Measurements from ENCODE around the gene MAT2B. TPM values are rescaled to one million over a fixed set of nuclear protein-coding genes. Genes with fewer than 3 reads are reported as not detected.

The MAT2B gene
- total RNA-seq, 1 donor from 2014 or later = 79.1 TPM

DNA sequence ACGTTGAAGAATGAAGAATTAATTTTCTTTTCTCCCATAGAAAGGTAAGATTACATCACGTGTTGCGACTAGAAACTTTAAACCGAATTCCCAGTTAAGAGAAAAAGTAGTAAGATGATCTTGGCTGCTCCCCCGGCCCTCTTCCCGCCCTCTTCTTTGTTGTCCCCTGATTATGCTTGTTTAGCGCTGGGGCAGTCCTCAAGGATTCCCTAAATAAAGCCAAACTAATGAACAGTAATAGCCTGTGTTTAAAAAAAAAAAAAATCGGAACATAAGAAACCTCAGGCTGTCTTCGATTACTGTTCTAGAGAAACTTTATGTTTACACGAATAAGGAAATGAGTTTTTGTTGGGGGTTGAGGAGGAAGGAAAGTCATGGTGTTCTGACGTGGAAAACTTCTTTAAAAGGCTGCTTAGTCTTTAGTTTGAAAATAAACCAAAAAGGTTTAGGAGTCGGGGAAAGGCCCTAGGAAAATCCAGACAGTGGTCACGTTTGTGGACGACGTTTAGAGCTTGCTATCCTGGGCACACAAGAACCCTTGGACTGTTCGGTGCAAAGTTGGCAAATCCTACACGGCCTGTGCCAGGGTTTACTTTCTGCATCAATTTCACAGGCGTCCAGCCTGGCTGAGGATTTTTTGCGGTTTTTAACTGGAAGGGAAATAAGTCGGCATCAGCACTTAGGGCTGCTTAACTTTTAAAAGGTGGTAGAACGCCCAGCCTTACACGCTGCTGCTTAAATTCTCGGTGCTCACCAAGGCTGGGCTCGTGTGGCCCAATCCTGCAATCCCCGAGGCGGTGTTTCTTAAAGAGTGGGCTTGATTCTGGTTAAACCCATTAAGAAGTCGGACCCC, 1.1 kb upstream of the MAT2B start:
- Mint-ChIP-seq H3K27ac (ENCODE audit: unreplicated experiment) (peak overlapping the region; percentile 100), H3K4me1 (peaks cover 51% of the 10 kb centered on the region), H3K36me3 (ENCODE audit: low read depth) (peaks cover 3% of the 10 kb centered on the region), H3K27me3 (ENCODE audit: low read depth) (peaks cover 4% of the 10 kb centered on the region), H3K9me3 (no peaks in the 10 kb centered on the region), H3K4me3 (peak overlapping the region; percentile 100)
- TF ChIP-seq, protein P1, sequence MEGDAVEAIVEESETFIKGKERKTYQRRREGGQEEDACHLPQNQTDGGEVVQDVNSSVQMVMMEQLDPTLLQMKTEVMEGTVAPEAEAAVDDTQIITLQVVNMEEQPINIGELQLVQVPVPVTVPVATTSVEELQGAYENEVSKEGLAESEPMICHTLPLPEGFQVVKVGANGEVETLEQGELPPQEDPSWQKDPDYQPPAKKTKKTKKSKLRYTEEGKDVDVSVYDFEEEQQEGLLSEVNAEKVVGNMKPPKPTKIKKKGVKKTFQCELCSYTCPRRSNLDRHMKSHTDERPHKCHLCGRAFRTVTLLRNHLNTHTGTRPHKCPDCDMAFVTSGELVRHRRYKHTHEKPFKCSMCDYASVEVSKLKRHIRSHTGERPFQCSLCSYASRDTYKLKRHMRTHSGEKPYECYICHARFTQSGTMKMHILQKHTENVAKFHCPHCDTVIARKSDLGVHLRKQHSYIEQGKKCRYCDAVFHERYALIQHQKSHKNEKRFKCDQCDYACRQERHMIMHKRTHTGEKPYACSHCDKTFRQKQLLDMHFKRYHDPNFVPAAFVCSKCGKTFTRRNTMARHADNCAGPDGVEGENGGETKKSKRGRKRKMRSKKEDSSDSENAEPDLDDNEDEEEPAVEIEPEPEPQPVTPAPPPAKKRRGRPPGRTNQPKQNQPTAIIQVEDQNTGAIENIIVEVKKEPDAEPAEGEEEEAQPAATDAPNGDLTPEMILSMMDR (conservative IDR thresholded peaks at IDR 0.05) = no peak
- peak; percentile 30 for DNase-seq (ENCODE audit: low read depth, low spot score)

DNA sequence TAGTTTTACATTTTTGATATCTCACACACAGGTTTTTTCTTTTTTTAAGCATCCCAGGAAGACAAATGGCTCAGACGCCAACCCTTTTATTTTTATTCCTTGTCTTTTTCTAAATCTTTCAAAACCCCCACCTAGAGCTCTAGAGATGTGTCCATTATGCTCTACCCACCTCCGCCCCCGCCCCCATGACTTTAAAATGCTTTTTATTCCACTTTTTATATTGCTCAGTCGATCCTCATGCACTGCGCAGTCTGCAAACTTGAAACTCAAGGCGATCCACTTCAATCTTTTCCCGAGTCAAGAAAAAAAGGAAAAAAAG, 411 bp upstream of the MAT2B start:
- peak overlapping the region; percentile 100 for H3K27ac Mint-ChIP-seq (ENCODE audit: unreplicated experiment)
- H3K4me1 Mint-ChIP-seq = peaks cover 57% of the 10 kb centered on the region
- peak overlapping the region; percentile 100 for H3K4me3 Mint-ChIP-seq
- no peak for DNase-seq (ENCODE audit: low read depth, low spot score)
- no peaks in the 10 kb centered on the region for H3K9me3 Mint-ChIP-seq
- peaks cover 4% of the 10 kb centered on the region for H3K27me3 Mint-ChIP-seq (ENCODE audit: low read depth)
- TF ChIP-seq, protein P1 (conservative IDR thresholded peaks at IDR 0.05) = no peak
- peaks cover 3% of the 10 kb centered on the region for H3K36me3 Mint-ChIP-seq (ENCODE audit: low read depth)

DNA sequence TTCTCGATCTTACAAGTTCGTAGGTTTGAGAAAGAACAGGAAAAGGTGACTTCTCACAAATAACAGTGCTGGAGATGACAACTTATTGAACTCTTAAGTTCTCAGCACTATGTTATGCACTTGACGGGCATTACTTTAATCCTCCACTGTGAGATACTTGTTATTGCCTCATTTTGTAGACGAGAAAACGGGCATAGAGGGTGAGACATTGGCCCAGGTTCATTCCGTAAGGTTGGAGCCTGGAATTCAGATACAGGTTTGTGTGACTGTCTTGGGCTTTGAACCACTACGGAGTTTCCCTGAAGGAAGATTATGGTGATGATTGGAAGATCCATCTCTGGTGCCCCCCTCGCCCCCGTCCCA, 657 bp downstream of the MAT2B start:
- Mint-ChIP-seq H3K9me3 (no peaks in the 10 kb centered on the region), H3K4me3 (peak overlapping the region; percentile 100), H3K27ac (ENCODE audit: unreplicated experiment) (peak overlapping the region; percentile 100), H3K36me3 (ENCODE audit: low read depth) (peaks cover 3% of the 10 kb centered on the region), H3K27me3 (ENCODE audit: low read depth) (peaks cover 4% of the 10 kb centered on the region), H3K4me1 (peaks cover 63% of the 10 kb centered on the region)
- no peak for DNase-seq (ENCODE audit: low read depth, low spot score)
- TF ChIP-seq, protein P1 (conservative IDR thresholded peaks at IDR 0.05) = peak; percentile 3

DNA sequence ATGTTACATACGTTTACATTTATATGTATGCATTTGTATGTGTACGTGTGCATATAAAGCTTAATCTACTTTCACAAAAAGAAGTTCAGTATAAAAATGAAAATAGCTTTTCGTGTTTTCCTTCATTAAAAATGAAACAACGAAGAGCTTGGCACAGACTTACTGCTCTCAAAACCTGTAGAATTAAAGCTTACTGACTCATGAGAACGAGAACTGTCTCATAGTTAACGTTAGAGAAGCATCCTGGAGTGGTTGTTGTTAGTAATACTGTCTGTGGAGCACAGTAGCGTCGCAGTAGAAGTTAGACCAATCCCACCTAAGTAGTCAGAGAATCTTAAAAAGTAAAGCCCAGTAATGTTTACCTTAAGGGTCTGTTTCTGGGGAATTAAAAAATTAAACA, 1.3 kb downstream of the MAT2B start:
- TF ChIP-seq, protein P1 (conservative IDR thresholded peaks at IDR 0.05) = no peak
- peaks cover 64% of the 10 kb centered on the region for H3K4me1 Mint-ChIP-seq
- no peak for DNase-seq (ENCODE audit: low read depth, low spot score)
- no peak overlapping the region for H3K27ac Mint-ChIP-seq (ENCODE audit: unreplicated experiment)
- peaks cover 3% of the 10 kb centered on the region for H3K36me3 Mint-ChIP-seq (ENCODE audit: low read depth)
- peaks cover 4% of the 10 kb centered on the region for H3K27me3 Mint-ChIP-seq (ENCODE audit: low read depth)
- H3K9me3 Mint-ChIP-seq = no peaks in the 10 kb centered on the region
- peak overlapping the region; percentile 100 for H3K4me3 Mint-ChIP-seq

DNA sequence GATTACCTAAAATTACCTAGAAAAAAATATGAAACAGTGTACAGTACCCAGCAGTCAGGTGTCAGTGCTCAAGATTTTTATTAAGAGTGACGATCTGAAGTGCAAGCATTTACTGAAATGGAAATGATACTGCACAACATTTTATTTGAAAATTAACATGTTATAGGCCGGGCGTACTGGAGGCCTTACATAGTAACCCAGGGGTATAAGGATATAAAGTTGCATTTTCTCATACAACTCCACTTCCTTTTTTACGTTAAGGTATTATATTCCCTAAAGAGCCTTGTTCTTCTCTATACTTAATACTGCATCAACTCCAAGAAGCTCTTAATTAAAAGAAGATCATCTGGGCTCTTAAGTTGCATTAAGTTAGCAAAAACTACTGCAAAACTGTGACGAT, 3.3 kb downstream of the MAT2B start:
- Mint-ChIP-seq H3K4me3 (peak overlapping the region; percentile 80), H3K27ac (ENCODE audit: unreplicated experiment) (no peak overlapping the region), H3K9me3 (no peaks in the 10 kb centered on the region), H3K4me1 (peaks cover 57% of the 10 kb centered on the region), H3K27me3 (ENCODE audit: low read depth) (peaks cover 4% of the 10 kb centered on the region), H3K36me3 (ENCODE audit: low read depth) (peaks cover 3% of the 10 kb centered on the region)
- TF ChIP-seq, protein P1 (conservative IDR thresholded peaks at IDR 0.05) = no peak
- no peak for DNase-seq (ENCODE audit: low read depth, low spot score)

All from neural crest cell (in vitro differentiated cells).